ENCODE measurements around the gene TRMT1L. TPM values are rescaled to one million over a fixed set of nuclear protein-coding genes. Genes with fewer than 3 reads are reported as not detected.

Gene TRMT1L
- total RNA-seq, 1 donor from 2014 or later, result 14.1 TPM

DNA sequence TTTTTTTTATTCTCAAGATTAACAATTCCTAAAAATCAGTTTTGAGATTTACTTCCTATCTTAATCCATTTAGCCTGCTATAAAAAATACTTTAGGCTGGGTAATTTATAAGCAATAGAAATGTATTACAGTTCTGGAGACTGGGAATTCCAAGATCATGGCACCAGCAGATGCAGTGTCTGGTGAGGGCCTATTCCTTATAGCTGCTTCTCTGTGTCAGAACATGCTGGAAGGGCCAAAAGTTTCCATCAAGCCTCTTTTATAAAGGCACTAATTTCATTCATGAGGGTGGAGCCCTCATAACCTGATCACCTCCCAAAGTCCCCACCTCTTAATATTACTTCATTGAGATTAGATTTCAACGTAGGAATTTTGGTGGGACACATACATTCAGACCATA lies 69.7 kb downstream of the TRMT1L start:
- Mint-ChIP-seq H3K27me3 (ENCODE audit: unreplicated experiment) (no peaks in the 10 kb centered on the region), H3K36me3 (ENCODE audit: unreplicated experiment) (peaks cover 20% of the 10 kb centered on the region), H3K27ac (ENCODE audit: unreplicated experiment) (no peak overlapping the region), H3K9me3 (ENCODE audit: unreplicated experiment) (no peaks in the 10 kb centered on the region), H3K4me1 (ENCODE audit: unreplicated experiment) (peaks cover 2% of the 10 kb centered on the region), H3K4me3 (ENCODE audit: unreplicated experiment) (no peak overlapping the region)
- no peak for DNase-seq (ENCODE audit: extremely low spot score, unreplicated experiment)
- TF ChIP-seq, protein P1, sequence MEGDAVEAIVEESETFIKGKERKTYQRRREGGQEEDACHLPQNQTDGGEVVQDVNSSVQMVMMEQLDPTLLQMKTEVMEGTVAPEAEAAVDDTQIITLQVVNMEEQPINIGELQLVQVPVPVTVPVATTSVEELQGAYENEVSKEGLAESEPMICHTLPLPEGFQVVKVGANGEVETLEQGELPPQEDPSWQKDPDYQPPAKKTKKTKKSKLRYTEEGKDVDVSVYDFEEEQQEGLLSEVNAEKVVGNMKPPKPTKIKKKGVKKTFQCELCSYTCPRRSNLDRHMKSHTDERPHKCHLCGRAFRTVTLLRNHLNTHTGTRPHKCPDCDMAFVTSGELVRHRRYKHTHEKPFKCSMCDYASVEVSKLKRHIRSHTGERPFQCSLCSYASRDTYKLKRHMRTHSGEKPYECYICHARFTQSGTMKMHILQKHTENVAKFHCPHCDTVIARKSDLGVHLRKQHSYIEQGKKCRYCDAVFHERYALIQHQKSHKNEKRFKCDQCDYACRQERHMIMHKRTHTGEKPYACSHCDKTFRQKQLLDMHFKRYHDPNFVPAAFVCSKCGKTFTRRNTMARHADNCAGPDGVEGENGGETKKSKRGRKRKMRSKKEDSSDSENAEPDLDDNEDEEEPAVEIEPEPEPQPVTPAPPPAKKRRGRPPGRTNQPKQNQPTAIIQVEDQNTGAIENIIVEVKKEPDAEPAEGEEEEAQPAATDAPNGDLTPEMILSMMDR (IDR thresholded peaks at IDR 0.05), result no peak

DNA sequence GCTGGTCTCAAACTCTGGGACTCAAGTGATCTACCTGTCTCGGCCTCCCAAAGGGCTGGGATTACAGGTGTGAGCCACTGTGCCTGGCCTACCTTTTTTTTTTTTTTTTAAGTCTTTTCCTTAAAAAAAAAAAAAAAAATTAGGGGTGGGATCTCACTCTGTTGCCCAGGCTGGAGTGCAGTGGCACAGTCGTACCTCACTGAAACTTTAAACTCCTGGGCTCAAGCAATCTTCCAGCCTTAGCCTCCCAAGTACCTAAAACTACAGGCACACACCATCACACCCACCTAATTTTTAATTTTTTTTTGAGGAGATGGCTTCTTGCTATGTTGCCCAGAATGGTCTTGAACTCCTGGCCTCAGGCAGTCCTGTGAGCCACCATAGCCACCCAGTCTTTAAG lies 72.9 kb downstream of the TRMT1L start:
- DNase-seq (ENCODE audit: extremely low spot score, unreplicated experiment), result no peak
- Mint-ChIP-seq H3K27me3 (ENCODE audit: unreplicated experiment) (no peaks in the 10 kb centered on the region), H3K9me3 (ENCODE audit: unreplicated experiment) (no peaks in the 10 kb centered on the region), H3K27ac (ENCODE audit: unreplicated experiment) (no peak overlapping the region), H3K36me3 (ENCODE audit: unreplicated experiment) (peaks cover 13% of the 10 kb centered on the region), H3K4me1 (ENCODE audit: unreplicated experiment) (peaks cover 2% of the 10 kb centered on the region), H3K4me3 (ENCODE audit: unreplicated experiment) (no peak overlapping the region)
- TF ChIP-seq, protein P1 (IDR thresholded peaks at IDR 0.05), result no peak

DNA sequence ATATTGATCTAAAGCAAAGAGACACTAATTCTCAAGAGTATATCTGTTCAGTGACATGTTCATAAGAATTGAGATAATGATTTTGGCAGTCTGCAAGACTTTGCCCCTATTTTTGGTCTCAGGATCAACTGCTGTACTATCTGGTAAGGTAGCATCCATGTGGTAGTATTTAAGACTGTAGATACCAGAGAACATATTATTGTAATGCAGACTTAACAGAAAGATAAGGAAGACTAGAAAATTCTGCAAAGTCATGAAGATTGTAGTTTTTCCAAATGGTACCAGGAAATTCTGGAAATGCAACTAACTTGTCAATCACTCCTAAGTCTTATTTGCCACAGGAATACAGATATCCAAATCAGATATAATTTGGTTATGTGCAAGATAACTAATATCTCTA lies 76.3 kb downstream of the TRMT1L start:
- Mint-ChIP-seq H3K9me3 (ENCODE audit: unreplicated experiment) (no peaks in the 10 kb centered on the region), H3K4me3 (ENCODE audit: unreplicated experiment) (no peak overlapping the region), H3K27ac (ENCODE audit: unreplicated experiment) (no peak overlapping the region), H3K27me3 (ENCODE audit: unreplicated experiment) (no peaks in the 10 kb centered on the region), H3K36me3 (ENCODE audit: unreplicated experiment) (no peaks in the 10 kb centered on the region), H3K4me1 (ENCODE audit: unreplicated experiment) (peaks cover 2% of the 10 kb centered on the region)
- TF ChIP-seq, protein P1 (IDR thresholded peaks at IDR 0.05), result no peak
- no peak for DNase-seq (ENCODE audit: extremely low spot score, unreplicated experiment)

DNA sequence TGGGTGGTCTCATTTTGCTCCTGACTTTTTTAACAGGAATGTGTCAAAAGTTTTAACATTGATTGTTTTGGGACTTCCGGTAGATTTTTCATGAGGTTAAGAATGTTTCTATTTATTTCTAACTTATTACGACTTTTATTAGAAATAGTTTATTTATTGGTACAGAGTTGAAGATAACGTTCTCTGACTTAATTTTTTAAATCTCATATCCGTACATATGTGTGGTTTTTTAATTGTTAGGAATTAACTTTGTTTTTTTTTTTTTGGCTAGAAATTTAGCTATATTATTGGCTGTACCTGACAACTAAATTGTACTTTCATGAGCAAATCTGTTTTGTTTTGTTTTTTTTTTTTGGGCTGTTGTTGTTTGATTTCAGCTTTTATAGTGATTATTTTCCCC lies 79.4 kb downstream of the TRMT1L start:
- DNase-seq (ENCODE audit: extremely low spot score, unreplicated experiment), result no peak
- Mint-ChIP-seq H3K27ac (ENCODE audit: unreplicated experiment) (no peak overlapping the region), H3K27me3 (ENCODE audit: unreplicated experiment) (no peaks in the 10 kb centered on the region), H3K4me1 (ENCODE audit: unreplicated experiment) (peaks cover 1% of the 10 kb centered on the region), H3K36me3 (ENCODE audit: unreplicated experiment) (no peaks in the 10 kb centered on the region), H3K9me3 (ENCODE audit: unreplicated experiment) (no peaks in the 10 kb centered on the region), H3K4me3 (ENCODE audit: unreplicated experiment) (no peak overlapping the region)
- TF ChIP-seq, protein P1 (IDR thresholded peaks at IDR 0.05), result no peak

DNA sequence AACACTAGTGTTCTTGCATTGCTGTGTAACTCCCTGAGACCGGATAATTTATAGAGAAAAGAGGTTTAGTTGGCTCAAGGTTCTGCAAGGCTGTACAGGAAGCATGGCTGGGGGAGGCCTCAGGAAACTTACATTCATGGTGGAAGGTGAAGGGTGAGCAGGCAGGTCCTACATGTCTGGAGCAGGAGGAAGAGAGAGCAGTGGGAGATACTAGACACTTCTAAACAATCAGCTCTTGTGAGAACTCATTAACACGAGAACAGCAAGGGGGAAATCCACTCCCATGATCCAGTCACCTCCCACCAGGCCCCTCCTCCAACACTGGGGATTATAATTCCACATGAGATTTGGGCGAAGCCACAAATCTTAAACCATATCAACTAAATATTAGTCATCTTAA lies 81.3 kb downstream of the TRMT1L start:
- Mint-ChIP-seq H3K4me3 (ENCODE audit: unreplicated experiment) (no peak overlapping the region), H3K4me1 (ENCODE audit: unreplicated experiment) (peaks cover 1% of the 10 kb centered on the region), H3K27ac (ENCODE audit: unreplicated experiment) (no peak overlapping the region), H3K36me3 (ENCODE audit: unreplicated experiment) (no peaks in the 10 kb centered on the region), H3K9me3 (ENCODE audit: unreplicated experiment) (no peaks in the 10 kb centered on the region), H3K27me3 (ENCODE audit: unreplicated experiment) (no peaks in the 10 kb centered on the region)
- TF ChIP-seq, protein P1 (IDR thresholded peaks at IDR 0.05), result no peak
- no peak for DNase-seq (ENCODE audit: extremely low spot score, unreplicated experiment)

All from osteocyte (in vitro differentiated cells).